8988T (cell line): Measurements from ENCODE around the gene ZNF474.
"Not testable (repeated sequence)": the region's sequence is repeated elsewhere in the genome, so short reads cannot be mapped to it uniquely, and the experiment has no call there.

Source experiments
- DNase-seq: peaks from one replicate; pipeline ENCODE4 v3.0.0; 2011

ZNF474 gene

GRCh38 chr5:122129306-122129705 is at the start of gene ZNF474:
Gene ZNF474 (plus strand): TSS chr5:122129546. CDS start chr5:122151991, 22,445 bp downstream.
- no peak for DNase-seq

DNA sequence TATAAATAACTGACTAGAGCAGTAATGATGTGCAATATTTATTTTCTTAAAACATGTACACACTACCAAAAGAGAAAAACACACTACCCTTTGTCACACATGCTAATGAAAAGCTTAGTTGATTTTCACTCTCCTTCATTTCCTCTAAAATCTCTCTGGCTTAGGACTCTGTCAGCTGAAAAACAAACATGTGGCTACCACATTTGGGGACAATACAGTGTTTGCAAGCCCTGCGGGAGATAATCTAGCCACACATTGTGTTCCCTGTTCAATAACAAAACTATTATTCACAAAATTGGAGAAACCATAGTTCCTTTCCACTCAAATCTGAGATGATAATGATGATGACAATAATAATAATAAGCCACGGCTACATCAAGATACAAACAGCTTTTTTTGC is 47.8 kb upstream of the ZNF474 start:
- DNase-seq = no peak

- no peak for DNase-seq
These were observed 45.8 kb upstream of the ZNF474 start for GRCh38 chr5:122083535-122083934.

DNA sequence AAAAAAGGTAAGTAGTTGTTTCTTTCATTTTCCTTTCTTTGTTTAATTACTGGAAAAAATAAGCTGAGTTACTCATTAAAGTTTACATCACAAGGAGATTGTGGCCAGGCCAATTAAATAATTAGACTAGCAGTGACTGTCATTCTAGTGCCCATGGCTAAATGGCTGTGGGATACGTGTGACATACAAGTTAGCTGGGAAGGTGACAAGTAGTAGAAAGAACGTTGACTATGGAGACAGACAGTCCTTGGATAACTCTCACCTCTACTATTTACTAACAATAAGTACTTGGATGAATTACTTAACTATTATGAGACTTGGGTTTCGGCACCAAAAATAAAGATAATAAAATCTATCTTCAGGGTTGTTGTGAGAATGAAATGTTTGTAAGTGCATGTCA is 44.3 kb upstream of the ZNF474 start:
- no peak for DNase-seq

GRCh38 chr5:122089096-122090013 is 40.0 kb upstream of the ZNF474 start:
- DNase-seq = no peak

DNA sequence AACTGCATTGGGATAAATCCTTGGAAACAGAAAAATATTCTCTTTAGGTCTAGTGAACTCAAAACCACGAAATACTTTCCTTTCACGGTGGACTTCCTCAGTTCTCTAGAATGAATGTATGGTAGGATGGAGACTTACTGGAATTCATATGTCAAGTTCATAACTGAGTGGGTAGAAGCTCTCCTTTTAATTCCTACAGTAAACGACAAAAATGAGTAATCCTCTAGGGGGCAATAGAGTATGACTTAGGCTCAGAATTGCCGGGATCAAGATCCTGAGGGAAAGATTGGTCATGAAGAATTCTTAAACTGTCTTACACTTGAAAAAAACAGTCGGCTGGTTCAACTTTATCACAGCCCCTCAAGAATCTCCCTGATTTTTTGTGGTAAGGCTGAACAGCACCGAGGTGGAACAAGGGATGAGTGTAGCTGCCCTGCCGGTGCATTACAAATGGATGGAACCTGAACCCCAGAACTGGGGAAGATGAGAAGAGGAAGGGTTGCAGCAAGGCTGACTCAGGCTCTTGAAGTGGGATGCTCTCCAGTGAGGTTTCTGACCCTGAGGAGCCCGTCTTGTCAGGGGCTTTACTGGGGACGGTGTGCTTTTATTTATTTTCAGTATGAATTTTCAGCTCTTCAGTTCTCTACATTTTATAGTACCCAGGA is 37.3 kb upstream of the ZNF474 start:
- DNase-seq = no peak

- DNase-seq = no peak
These were observed 35.7 kb upstream of the ZNF474 start for GRCh38 chr5:122093415-122094180.

GRCh38 chr5:122094251-122094650 is 35.1 kb upstream of the ZNF474 start:
- DNase-seq = not testable (repeated sequence)

- DNase-seq = no peak
These were observed 34.2 kb upstream of the ZNF474 start for GRCh38 chr5:122095158-122095557.

GRCh38 chr5:122097391-122097790 is 32.0 kb upstream of the ZNF474 start:
- no peak for DNase-seq

GRCh38 chr5:122099060-122099790 is 30.1 kb upstream of the ZNF474 start:
- DNase-seq = no peak

GRCh38 chr5:122101636-122102285 is 27.6 kb upstream of the ZNF474 start:
- no peak for DNase-seq

DNA sequence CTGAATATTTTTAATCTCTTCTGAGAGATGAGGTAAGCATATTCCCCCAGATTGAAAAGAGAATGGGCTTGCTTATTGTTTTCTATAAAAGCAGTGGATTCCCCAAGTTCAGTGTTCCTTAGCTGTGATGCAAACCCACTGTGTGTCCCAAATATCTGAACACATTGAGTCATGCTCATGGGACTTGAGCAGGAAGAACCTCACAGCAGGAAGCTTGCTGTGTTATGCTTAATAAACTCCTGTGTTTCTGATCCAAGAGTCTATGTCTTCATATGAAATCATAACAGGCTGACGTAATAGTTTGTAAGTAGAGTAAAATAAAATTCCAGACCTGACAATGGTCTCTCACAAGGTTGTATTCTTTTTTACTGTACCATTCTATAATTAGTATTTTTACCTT is 26.5 kb upstream of the ZNF474 start:
- no peak for DNase-seq

DNA sequence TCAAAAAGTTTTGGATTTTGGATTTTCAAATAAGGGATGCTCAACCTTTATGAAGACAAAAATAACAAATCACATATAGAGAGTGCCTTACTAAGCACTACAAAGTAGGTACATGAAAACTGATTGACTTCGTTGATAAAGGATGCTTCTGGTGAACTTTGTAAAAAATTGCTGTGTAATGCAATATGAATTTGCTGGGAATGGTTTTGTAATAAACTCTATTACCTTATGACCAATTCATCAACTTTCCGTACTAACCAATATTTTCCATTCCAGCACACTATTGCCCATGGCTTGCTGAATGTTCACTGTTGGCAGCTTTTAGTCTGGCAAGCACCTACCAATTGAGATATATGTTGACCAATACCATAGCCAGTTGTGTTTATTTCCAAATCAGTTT is 23.4 kb upstream of the ZNF474 start:
- no peak for DNase-seq

GRCh38 chr5:122107016-122107415 is 22.3 kb upstream of the ZNF474 start:
- no peak for DNase-seq

DNA sequence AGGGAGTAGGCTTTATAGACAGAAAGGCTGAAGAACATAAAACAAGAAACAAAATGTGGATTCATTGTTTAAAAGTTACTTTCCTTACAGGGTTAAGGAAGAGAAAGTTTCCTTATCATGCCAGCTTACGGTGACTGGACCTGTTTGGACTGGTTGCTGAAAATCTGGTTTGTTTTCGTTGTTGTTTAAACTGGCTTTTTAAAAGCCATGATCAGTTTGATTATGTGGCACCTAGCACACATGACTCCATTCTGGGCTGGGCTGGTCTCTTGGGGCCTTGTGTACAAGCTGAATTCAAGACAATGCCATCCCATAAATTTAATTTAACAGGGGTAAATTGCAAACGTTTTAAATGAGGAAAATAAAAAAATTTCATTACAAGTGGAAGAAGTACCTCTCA is 18.4 kb upstream of the ZNF474 start:
- DNase-seq = no peak

- DNase-seq = no peak
These were observed 17.9 kb upstream of the ZNF474 start for GRCh38 chr5:122111460-122111859.

GRCh38 chr5:122112063-122112462 is 17.3 kb upstream of the ZNF474 start:
- no peak for DNase-seq

GRCh38 chr5:122112733-122113558 is 16.4 kb upstream of the ZNF474 start:
- no peak for DNase-seq

DNA sequence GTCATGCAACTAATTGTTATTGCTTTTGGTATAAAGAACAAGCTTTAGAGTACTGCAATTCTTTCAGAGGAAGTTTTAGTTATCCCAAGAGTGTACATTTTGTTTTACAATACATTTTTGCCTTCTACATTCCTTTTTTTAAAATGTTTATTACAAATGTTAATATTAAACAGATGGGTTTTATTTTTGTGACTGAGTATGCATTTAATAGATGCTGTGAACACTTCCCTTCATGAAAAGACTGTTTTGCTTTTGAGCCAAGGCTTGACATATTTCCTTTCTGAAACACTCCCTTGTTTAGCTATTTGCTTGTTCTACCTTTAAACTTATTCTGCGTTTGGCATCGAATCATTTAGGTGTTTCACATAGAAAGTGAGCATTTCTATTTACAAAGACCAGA is 14.8 kb upstream of the ZNF474 start:
- DNase-seq = no peak

DNA sequence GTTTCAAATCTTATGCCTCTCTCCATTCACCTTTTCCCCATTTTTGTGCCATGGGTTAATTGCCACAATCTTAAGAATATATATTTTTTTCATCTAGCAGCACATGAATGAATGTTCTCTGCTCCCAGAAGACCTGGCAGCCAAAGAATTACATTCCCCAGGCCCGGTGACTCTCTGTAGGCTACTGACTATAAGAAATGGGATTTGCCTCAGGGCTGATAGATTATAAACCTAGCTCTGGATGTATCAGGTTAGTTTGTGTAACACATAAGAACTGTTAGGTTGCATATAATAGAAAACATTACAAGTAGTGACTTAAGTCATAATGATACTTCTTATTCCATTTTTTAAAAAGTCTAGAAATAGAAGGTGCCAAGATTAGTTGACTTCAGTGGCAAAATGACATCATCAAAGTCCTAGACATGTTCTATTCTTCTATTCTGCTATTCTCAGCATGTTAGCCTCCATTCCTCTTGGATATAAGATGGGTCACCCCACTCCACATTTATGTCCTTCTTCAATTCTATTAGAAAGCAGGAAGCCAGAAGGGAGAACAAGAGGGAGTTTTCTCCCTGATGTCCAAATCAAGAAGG is 10.9 kb upstream of the ZNF474 start:
- DNase-seq = no peak
